Measurements from ENCODE around the gene NELL1.

The NELL1 gene

DNA sequence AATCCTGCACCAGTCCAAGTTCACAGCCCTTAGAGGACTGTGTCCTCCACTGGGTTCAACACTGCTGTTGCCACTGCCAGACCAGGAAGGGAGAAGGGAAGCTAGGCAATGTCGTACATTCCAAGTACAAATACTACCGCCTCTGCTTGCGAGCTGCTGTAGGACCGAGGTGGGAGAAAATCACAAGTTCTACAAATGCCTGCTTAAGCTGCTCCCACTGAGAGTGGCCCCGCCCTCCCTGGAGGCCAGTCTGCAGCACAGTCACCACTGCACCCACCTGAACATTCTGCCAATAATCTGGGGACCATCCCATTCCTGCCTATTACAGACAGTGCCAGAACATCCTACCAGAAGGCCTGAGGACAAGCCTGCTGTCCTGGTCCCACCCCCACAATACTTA is 816.0 kb downstream of the NELL1 start:
- TF ChIP-seq, protein P1, sequence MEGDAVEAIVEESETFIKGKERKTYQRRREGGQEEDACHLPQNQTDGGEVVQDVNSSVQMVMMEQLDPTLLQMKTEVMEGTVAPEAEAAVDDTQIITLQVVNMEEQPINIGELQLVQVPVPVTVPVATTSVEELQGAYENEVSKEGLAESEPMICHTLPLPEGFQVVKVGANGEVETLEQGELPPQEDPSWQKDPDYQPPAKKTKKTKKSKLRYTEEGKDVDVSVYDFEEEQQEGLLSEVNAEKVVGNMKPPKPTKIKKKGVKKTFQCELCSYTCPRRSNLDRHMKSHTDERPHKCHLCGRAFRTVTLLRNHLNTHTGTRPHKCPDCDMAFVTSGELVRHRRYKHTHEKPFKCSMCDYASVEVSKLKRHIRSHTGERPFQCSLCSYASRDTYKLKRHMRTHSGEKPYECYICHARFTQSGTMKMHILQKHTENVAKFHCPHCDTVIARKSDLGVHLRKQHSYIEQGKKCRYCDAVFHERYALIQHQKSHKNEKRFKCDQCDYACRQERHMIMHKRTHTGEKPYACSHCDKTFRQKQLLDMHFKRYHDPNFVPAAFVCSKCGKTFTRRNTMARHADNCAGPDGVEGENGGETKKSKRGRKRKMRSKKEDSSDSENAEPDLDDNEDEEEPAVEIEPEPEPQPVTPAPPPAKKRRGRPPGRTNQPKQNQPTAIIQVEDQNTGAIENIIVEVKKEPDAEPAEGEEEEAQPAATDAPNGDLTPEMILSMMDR (IDR thresholded peaks at IDR 0.05): no peak

DNA sequence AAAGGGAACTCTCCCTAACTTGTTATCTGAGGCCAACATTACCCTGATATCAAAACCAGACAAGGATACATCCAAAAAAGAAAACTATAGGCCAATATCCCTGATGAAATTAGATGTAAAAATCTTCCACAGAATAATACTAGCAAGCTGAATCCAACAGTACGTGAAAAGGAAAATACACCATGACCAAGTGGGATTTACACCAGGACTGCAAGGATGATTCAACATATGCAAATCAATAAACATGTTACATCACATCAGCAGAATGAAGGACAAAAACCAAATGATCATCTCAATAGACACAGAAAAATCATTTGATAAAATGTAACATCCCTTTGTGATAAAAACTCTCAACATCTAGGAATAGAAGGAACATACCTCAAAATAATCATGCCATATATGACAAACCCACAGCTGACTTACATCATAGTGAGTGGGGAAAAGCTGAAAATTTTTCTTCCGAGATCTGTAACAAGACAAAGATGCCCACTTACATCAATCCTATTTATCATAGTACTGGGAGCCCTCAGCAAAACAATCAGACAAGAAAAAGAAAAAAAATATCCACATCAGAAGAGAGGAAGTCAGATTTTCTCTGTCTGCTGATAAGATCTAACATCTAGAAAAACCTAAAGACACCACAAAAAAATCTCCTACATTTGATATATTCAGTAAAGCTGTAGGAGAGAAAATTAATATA is 820.2 kb downstream of the NELL1 start:
- TF ChIP-seq, protein P1 (IDR thresholded peaks at IDR 0.05): no peak

DNA sequence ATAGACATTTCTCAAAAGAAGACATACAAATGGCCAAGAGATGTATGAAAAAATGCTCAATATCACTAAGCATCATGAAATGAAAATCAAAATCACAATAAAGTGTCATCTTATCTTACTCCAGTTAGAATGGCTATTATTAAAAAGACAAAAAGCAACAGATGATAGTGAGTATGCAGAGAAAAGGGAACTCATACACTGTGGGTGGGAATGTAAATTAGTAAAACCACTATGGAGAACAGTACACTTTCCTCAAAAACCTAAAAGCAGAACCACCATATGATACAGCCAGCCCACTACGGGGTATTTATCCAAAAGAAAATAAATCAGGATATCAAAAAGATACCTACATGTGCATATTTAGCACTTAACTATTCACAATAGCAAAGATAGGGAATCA is 823.5 kb downstream of the NELL1 start:
- TF ChIP-seq, protein P1 (IDR thresholded peaks at IDR 0.05): no peak

DNA sequence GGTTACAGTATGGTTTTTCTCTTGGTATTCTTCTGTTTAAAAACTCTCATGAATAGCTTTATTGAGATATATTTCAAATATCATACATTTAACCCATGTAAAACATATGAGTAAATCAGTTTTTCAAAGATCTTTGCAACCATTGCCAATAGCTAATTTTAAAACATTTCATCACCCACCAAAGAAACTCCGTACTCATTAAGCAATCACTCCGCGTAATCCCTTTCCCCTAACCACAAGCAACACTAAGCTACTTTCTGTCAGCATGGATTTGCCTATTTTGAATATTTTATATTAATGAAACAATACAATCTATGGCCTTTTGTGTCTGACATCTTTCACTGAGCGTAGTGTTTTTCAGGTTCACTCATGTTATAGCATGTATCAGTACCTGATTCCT is 825.6 kb downstream of the NELL1 start:
- TF ChIP-seq, protein P1 (IDR thresholded peaks at IDR 0.05): no peak

DNA sequence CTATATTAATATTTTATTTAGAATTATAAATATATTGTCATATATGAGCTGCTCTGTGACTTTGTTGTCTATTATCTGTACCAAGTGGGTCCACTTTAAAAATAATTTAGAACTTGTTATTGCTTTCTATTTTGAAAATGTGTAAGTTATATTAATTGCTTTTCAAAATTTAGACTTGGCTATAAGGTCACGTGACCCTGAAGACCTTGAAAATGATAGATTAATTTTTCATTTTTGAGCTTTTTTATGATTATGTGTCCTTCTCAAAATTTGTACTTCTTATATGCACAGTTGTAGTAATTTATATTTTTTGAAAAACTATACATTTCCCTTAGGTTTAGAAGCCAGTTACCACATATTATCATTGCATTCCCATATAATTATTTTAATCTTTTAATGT is 826.5 kb downstream of the NELL1 start:
- TF ChIP-seq, protein P1 (IDR thresholded peaks at IDR 0.05): no peak

DNA sequence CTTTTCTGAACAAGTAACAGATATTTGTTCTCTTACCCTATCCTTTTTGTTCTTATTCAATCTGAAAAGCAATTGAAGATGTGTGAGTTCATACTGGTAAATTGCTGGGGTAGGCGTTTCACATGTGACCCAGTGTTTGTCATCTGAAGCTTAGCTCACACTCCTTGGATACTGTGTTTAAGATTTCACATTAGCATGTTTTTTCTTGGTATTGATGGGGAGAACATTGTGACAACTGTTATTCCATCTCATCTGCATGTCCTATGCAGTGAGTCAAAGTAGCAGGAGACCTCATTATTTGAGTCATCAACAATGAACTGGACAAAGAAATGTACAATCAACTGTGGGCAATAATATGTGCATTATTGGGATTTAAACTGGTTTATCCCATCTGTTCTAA is 831.9 kb downstream of the NELL1 start:
- TF ChIP-seq, protein P1 (IDR thresholded peaks at IDR 0.05): no peak

DNA sequence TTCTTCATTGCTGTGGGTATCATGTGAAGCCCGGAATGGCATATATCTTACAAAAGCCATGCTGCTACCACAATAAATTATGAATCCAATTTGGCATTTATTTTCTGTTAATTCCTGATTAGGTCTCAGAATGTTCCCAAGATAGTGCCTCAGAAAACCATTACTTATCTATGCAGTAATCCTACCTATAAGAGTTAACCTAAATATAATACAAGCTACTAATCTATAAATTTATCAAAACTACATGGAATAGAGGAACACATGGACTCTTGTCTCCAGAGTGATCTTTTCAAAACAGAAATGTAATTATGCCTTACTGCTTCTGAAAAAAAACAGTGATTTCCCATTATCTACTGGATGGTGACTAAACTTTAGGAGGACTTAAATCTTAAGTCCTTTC is 835.7 kb downstream of the NELL1 start:
- TF ChIP-seq, protein P1 (IDR thresholded peaks at IDR 0.05): no peak

Data from LNCAP (cell line).